Heart right ventricle (tissue), 16 donors: ENCODE results near the gene HAGHL. TPM values are rescaled to one million over a fixed set of nuclear protein-coding genes. Genes with fewer than 3 reads are reported as not detected.
A peak's percentile ranks its signal among the peaks of the same experiment; 100 is the strongest.

ENCODE experiments used
- ATAC-seq, 8 donors: fragments of 200-7000 bp; cut with Tn5 transposase; one replicate each; pipeline ENCODE4 v1.9.1; 2020; ENCODE audit warnings: mild to moderate bottlenecking in 8 of 8, moderate library complexity in 8 of 8, moderate number of reproducible peaks in 1 of 8
- DNase-seq, 2 donors: peaks; one replicate each; pipeline ENCODE4 v3.0.0-alpha.2; 2020
- H3K27ac ChIP-seq, 10 donors: fragments of 200-600 bp; sonication (generic) in 2 of 10; one replicate each; pipeline versions ENCODE4 v1.5.0 to v1.8.0; 2020 to 2022; ENCODE audit warnings: mild to moderate bottlenecking in 3 of 10
- H3K27me3 ChIP-seq, 7 donors: fragments of 200-600 bp; one replicate each; pipeline ENCODE4 v1.8.0; 2021 to 2022; ENCODE audit warnings: mild to moderate bottlenecking in 2 of 7
- H3K36me3 ChIP-seq, 9 donors: fragments of 200-600 bp; sonication (generic) in 1 of 9; one replicate each; pipeline versions ENCODE4 v1.5.0 to v1.8.0; 2020 to 2022; ENCODE audit warnings: mild to moderate bottlenecking in 2 of 9
- H3K4me1 ChIP-seq, 9 donors: fragments of 200-600 bp; sonication (generic) in 1 of 9; one replicate each; pipeline versions ENCODE4 v1.5.0 to v1.8.0; 2020 to 2022; ENCODE audit warnings: mild to moderate bottlenecking in 4 of 9
- H3K4me3 ChIP-seq, 10 donors: fragments of 200-600 bp; sonication (generic) in 2 of 10; one replicate each; pipeline versions ENCODE4 v1.5.0 to v1.8.0; 2020 to 2022; ENCODE audit warnings: mild to moderate bottlenecking in 7 of 10, moderate library complexity in 2 of 10
- H3K9me3 ChIP-seq, 11 donors: fragments of 200-600 bp in 10 of 11; sonication (generic) in 2 of 11; one replicate each; pipeline versions ENCODE4 v1.5.0 to v1.8.0; 2013 to 2022; ENCODE audit warnings: mild to moderate bottlenecking in 2 of 11, control low read depth in 1 of 11, moderate library complexity in 1 of 11
- CTCF ChIP-seq, 9 donors: fragments of 200-600 bp; sonication (generic) in 2 of 9; IDR thresholded peaks; one replicate each; pipeline versions ENCODE4 v1.5.0 to v1.8.0; 2021 to 2022; ENCODE audit warnings: antibody characterized with exemption in 9 of 9, mild to moderate bottlenecking in 5 of 9, moderate library complexity in 1 of 9
- WGBS, 2 donors: extraction: QIAGEN DNeasy Blood & Tissue Kit; methylation state at CpG; one replicate each; pipeline ENCODE4 v1.1.7; 2013; ENCODE audit warnings: inconsistent platforms in 1 of 2; 5-methylcytosine and 5-hydroxymethylcytosine counted together
- intact Hi-C, 10 donors: fragments of 100-400 bp; cut with DNase I; formaldehyde crosslinking; loops; one replicate each; pipeline versions ENCODE4 v1.11.1 to v1.14.2; 2022
- polyA plus RNA-seq, 2 donors: library from polyadenylated mRNA; stranded (reverse); fragments of 200-250 nt; gene quantifications; one replicate each; pipeline ENCODE4 v1.2.3, GENCODE V29; 2013
- total RNA-seq, 10 donors: library from RNA; stranded (reverse); fragmentation: NEBNext Ultra II Directional in 3 of 10; extraction: Animal tissue kit (Norgen Biotek cat#: 25700) in 3 of 10; gene quantifications; one replicate each; pipeline versions ENCODE4 v1.2.1 to v1.2.4, GENCODE V29; 2021 to 2023
- donor health status: Arrhythmogenic right ventricular cardiomyopathy.
- donor health status: ischemic (EF 13 %, LVEDD 7.1; RV severe dilation, severe dysfunction).
- donor health status: healthy with polysubstance abuse.
- donor health status: DM: no; HTN: yes; CAD: no.
- donor health status: DM: no; HTN: no; CAD: no.
- donor health status: ischemic (EF 25% LVEDD 6.9; RV normal size, moderate dysfunction).
- donor health status: ischemic (EF 25% LVEDD 5.7; RV mildly dilated, moderate dysfunction).
- donor health status: healthy.
- donor health status: DM: yes; HTN: yes; CAD: no.
- donor health status: Ischemic cardiomyopathy.
- donor health status: ischemic (EF 35%, LVEDD 5.7; RV mildly dilated, moderate dysfunction).
- donor health status: nonischemic (EF 11% LVEDD 7.7; RV severe dilation, severe dysfunction).
- donor health status: DM: yes; HTN: yes; CAD: no.
- donor health status: PGD.
- donor health status: ischemic (EF 29% LVEDD 5.4; RV normal size, mild dysfunction).
- donor health status: nonischemic (EF 23%, LVEDD 6.1; RV moderate dilation, normal function).

The HAGHL gene
- total and polyA plus RNA-seq, 12 donors = 5.1 to 80.0 (median 10.9) TPM

DNA sequence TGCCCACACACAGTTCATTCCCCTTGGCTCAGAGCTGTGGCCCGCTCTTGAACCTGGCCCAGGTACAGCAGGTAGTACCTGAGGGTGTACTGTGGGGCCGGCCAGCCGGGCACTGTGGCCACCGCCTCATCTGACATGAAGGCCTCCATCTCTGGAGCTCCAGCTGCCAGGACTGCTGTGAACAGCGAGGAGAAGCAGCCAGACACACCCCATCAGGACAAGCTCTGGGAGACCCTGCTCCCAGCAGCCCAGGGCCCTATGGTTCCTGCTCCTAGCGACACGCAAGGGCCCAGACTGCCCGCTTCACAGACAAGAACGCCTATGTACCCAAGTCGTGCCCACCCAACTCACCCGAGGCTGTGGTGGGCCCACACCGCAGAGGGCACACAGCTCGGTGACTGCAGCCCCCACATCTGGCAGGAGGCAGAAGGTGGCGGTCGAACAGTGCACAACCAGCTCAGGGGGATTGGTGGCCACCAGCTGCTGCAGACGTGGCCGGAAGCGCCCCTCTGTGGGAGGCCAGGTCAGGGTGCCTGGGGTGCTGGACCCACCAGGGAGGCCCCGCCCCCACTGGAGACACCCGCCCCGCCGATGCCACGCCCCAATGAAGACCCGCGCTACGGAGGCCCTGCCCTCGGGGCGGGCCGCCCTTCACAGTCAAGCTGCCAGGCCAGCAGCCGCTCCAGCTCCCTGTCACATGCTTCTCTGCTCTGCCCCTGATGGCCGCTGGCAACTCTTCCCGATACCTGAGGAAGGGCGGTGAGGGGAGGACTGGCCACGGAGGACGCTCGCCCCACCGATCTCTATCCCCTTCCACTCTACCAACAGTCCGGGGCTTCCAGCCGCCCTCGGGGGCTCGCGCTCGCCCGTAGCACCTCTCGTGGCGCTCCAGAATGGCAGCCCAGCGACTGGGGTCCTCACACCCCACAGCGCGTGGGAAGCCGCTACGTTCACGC, 47.8 kb upstream of the HAGHL start:
- WGBS, 2 donors = 22 to 24% methylated on average over 52 of the region's 52 CpGs
- peak; percentile 74 to 82 for DNase-seq
- intact Hi-C loops = no loop called here
- peak overlapping the region; percentile 54 to 97 (median 91) for H3K27ac ChIP-seq
- H3K9me3 ChIP-seq = no peaks in the 10 kb centered on the region
- peaks cover 0 to 24% (median 18%) of the 10 kb centered on the region in 9 donors for H3K36me3 ChIP-seq
- peak overlapping the region; percentile 19 to 95 (median 68) for H3K4me3 ChIP-seq
- TF ChIP-seq CTCF (IDR thresholded peaks at IDR 0.05) = no peak
- H3K27me3 ChIP-seq = peaks cover 0 to 22% (median 0%) of the 10 kb centered on the region in 7 donors
- peak; percentile 17 to 59 (median 40) for ATAC-seq
- peaks cover 30 to 60% (median 51%) of the 10 kb centered on the region in 9 donors for H3K4me1 ChIP-seq

GRCh38 chr16:679814-680624, 46.9 kb upstream of the HAGHL start, which contains the start of gene STUB1:
Gene STUB1 (plus strand): TSS chr16:680410. CDS start chr16:680526, 116 bp downstream.
- intact Hi-C loops = loop anchor here in 1 of 10 donors (2.0 kb wide), 1 partner anchor 41 kb away; the partner anchor contains the start of gene ANTKMT
- no peaks in the 10 kb centered on the region for H3K9me3 ChIP-seq
- no peak for TF ChIP-seq CTCF (IDR thresholded peaks at IDR 0.05)
- peak within 1 kb of the TSS; percentile 50 to 95 (median 71) for H3K4me3 ChIP-seq
- H3K27me3 ChIP-seq = peaks cover 0 to 22% (median 0%) of the 10 kb centered on the region in 7 donors
- peaks cover 0 to 24% (median 18%) of the 10 kb centered on the region in 9 donors for H3K36me3 ChIP-seq
- 1% methylated on average over 74 to 91 of the region's 91 CpGs for WGBS, 2 donors
- ATAC-seq = peak; percentile 63 to 82 (median 70)
- peaks cover 30 to 60% (median 49%) of the 10 kb centered on the region in 9 donors for H3K4me1 ChIP-seq
- peak within 1 kb of the TSS; percentile 66 to 99 (median 96) for H3K27ac ChIP-seq
- DNase-seq = peak; percentile 90

DNA sequence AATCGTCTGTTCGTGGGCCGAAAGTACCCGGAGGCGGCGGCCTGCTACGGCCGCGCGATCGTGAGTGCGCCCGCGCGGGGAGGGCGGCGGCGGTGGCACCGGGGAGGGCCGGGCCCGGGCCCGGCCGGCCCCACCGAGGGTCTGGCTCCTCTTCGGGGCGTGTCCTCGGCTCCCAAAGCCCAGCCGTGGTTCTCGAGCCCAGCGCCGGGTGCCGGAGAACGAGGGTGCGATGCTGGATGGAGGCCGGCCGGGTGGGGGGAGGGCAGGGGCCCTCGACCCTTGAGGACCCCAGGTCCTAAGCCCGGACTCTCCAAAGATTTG, 46.3 kb upstream of the HAGHL start:
- Histone ChIP-seq H3K9me3 (no peaks in the 10 kb centered on the region), H3K4me3 (peak overlapping the region; percentile 50 to 95 (median 71)), H3K4me1 (peaks cover 33 to 60% (median 50%) of the 10 kb centered on the region in 9 donors), H3K36me3 (peaks cover 0 to 28% (median 18%) of the 10 kb centered on the region in 9 donors), H3K27me3 (peaks cover 0 to 17% (median 0%) of the 10 kb centered on the region in 7 donors), H3K27ac (peak overlapping the region; percentile 66 to 99 (median 96))
- TF ChIP-seq CTCF (IDR thresholded peaks at IDR 0.05) = no peak
- no peak for DNase-seq
- WGBS, 2 donors = 0% methylated on average over 38 of the region's 38 CpGs
- ATAC-seq = no peak
- intact Hi-C loops = loop anchor here in 1 of 10 donors (2.0 kb wide), 1 partner anchor 40 kb away; the partner anchor contains the start of gene ANTKMT
